H9 (cell line): ENCODE measurements around the gene ZNF423. TPM values are rescaled to one million over a fixed set of nuclear protein-coding genes. Genes with fewer than 3 reads are reported as not detected.

ENCODE experiments used
- DNase-seq: peaks from one replicate; pipeline ENCODE4 v3.0.0-alpha.2; 2017
- H2AFZ ChIP-seq: one replicate; pipeline ENCODE4 v1.6.1; 2013; ENCODE audit warnings: mild to moderate bottlenecking, low read length, control low read depth, moderate library complexity
- H2AK5ac ChIP-seq: 2 replicates; pipeline ENCODE4 v1.6.1; 2013; ENCODE audit warnings: low read length, control low read depth, mixed read lengths; ENCODE audit not compliant: insufficient read length
- H2BK120ac ChIP-seq: one replicate; pipeline ENCODE4 v1.6.1; 2013; ENCODE audit warnings: low read depth, mild to moderate bottlenecking, low read length, control low read depth, inconsistent platforms; ENCODE audit not compliant: poor library complexity, severe bottlenecking
- H2BK12ac ChIP-seq: 2 replicates; pipeline ENCODE4 v1.6.1; 2013; ENCODE audit warnings: low read length, control low read depth, mixed read lengths, low read depth; ENCODE audit not compliant: insufficient read length
- H2BK15ac ChIP-seq: 2 replicates; pipeline ENCODE4 v1.6.1; 2013; ENCODE audit warnings: low read depth, low read length, control low read depth
- H2BK20ac ChIP-seq: one replicate; pipeline ENCODE4 v1.6.1; 2013; ENCODE audit warnings: low read depth, mild to moderate bottlenecking, low read length, control low read depth, inconsistent platforms; ENCODE audit not compliant: poor library complexity, severe bottlenecking
- H2BK5ac ChIP-seq: 2 replicates; pipeline ENCODE4 v1.6.1; 2013; ENCODE audit warnings: low read length, control low read depth, mixed read lengths; ENCODE audit not compliant: insufficient read length
- H3K14ac ChIP-seq: 2 replicates; pipeline ENCODE4 v1.6.1; 2013; ENCODE audit warnings: low read length, control low read depth; ENCODE audit not compliant: insufficient read depth
- H3K18ac ChIP-seq: 2 replicates; pipeline ENCODE4 v1.6.1; 2013; ENCODE audit warnings: low read depth, mild to moderate bottlenecking, mixed read lengths, low read length, control low read depth; ENCODE audit not compliant: insufficient read length
- H3K23ac ChIP-seq: 2 replicates; pipeline ENCODE4 v1.6.1; 2013; ENCODE audit warnings: low read length, control low read depth, mixed read lengths, low read depth; ENCODE audit not compliant: insufficient read length
- H3K23me2 ChIP-seq: 2 replicates; pipeline ENCODE4 v1.6.1; 2013; ENCODE audit warnings: low read depth, mild to moderate bottlenecking, mixed read lengths, low read length, control low read depth; ENCODE audit not compliant: insufficient read length, poor library complexity, severe bottlenecking
- H3K27ac ChIP-seq: 2 replicates; pipeline ENCODE4 v1.5.1; 2013; ENCODE audit warnings: low read length, control low read depth, mixed read lengths, low read depth; ENCODE audit not compliant: insufficient read length
- H3K27me3 ChIP-seq: 2 replicates; pipeline ENCODE4 v1.6.1; 2013; ENCODE audit warnings: low read length, control low read depth, inconsistent platforms; ENCODE audit not compliant: insufficient read depth
- H3K4ac ChIP-seq: 2 replicates; pipeline ENCODE4 v1.6.1; 2013; ENCODE audit warnings: low read depth, mild to moderate bottlenecking, control low read depth, inconsistent platforms, low read length, moderate library complexity
- H3K4me1 ChIP-seq: 2 replicates; pipeline ENCODE4 v1.6.1; 2013; ENCODE audit warnings: low read length, control low read depth, inconsistent platforms; ENCODE audit not compliant: insufficient read depth
- H3K4me2 ChIP-seq: 2 replicates; pipeline ENCODE4 v1.6.1; 2013; ENCODE audit warnings: low read length, control low read depth, mixed read lengths; ENCODE audit not compliant: insufficient read length, insufficient read depth
- H3K56ac ChIP-seq: 2 replicates; pipeline ENCODE4 v1.6.1; 2013; ENCODE audit warnings: low read depth, mild to moderate bottlenecking, mixed read lengths, low read length, control low read depth; ENCODE audit not compliant: insufficient read length
- H3K79me1 ChIP-seq: 2 replicates; pipeline ENCODE4 v1.6.1; 2013; ENCODE audit warnings: low read depth, mild to moderate bottlenecking, moderate library complexity, low read length, control low read depth, inconsistent platforms; ENCODE audit not compliant: insufficient read depth, poor library complexity, severe bottlenecking
- H3K79me2 ChIP-seq: 2 replicates; pipeline ENCODE4 v1.6.1; 2013; ENCODE audit warnings: low read length, control low read depth, inconsistent platforms; ENCODE audit not compliant: insufficient read depth
- H3K9ac ChIP-seq: 2 replicates; pipeline ENCODE4 v1.6.1; 2013; ENCODE audit warnings: low read length, control low read depth, mixed read lengths; ENCODE audit not compliant: insufficient read length; ENCODE audit errors: extremely low read depth
- H3K9me3 ChIP-seq: one replicate; pipeline ENCODE4 v1.6.1; 2013; ENCODE audit warnings: low read depth, low read length, inconsistent platforms; ENCODE audit not compliant: control insufficient read depth
- H3T11ph ChIP-seq: one replicate; pipeline ENCODE4 v1.6.1; 2013; ENCODE audit warnings: mild to moderate bottlenecking, low read length, control low read depth, inconsistent platforms
- H4K20me1 ChIP-seq: one replicate; pipeline ENCODE4 v1.6.1; 2013; ENCODE audit not compliant: control insufficient read depth, insufficient read length, insufficient read depth
- H4K5ac ChIP-seq: 2 replicates; pipeline ENCODE4 v1.6.1; 2013; ENCODE audit warnings: low read depth, mild to moderate bottlenecking, mixed read lengths, low read length, control low read depth; ENCODE audit not compliant: insufficient read length
- H4K8ac ChIP-seq: replicated peaks from 2 replicates; pipeline ENCODE4 v1.6.1; 2013; ENCODE audit warnings: low read length, control low read depth, mixed read lengths, low read depth; ENCODE audit not compliant: insufficient read length
- H4K91ac ChIP-seq: 2 replicates; pipeline ENCODE4 v1.6.1; 2013; ENCODE audit warnings: low read depth, mild to moderate bottlenecking, moderate library complexity, mixed read lengths, low read length, control low read depth; ENCODE audit not compliant: insufficient read length
- H3K27ac Mint-ChIP-seq, 3 experiments: 2 replicates in 2 of 3; 3 replicates in 1 of 3; pipeline ENCODE4 v1.8.0; 2020 to 2021; ENCODE audit warnings: mixed read lengths in 3 of 3, mild to moderate bottlenecking in 1 of 3, moderate library complexity in 1 of 3
- H3K27me3 Mint-ChIP-seq: 2 replicates; pipeline ENCODE4 v1.8.0; 2021; ENCODE audit warnings: low read depth, mild to moderate bottlenecking, moderate library complexity, mixed read lengths
- H3K36me3 Mint-ChIP-seq, 3 experiments: 2 replicates in 2 of 3; 3 replicates in 1 of 3; pipeline ENCODE4 v1.8.0; 2020 to 2021; ENCODE audit warnings: low read depth in 3 of 3, mixed read lengths in 3 of 3; ENCODE audit not compliant: insufficient read depth in 1 of 3
- H3K4me1 Mint-ChIP-seq, 2 experiments: 2 replicates each; pipeline ENCODE4 v1.8.0; 2020; ENCODE audit warnings: mixed read lengths in 2 of 2
- H3K4me3 Mint-ChIP-seq, 2 experiments: 2 replicates in 1 of 2; 3 replicates in 1 of 2; pipeline ENCODE4 v1.8.0; 2020 to 2021; ENCODE audit warnings: mild to moderate bottlenecking in 2 of 2, mixed read lengths in 2 of 2, moderate library complexity in 1 of 2
- H3K9me3 Mint-ChIP-seq, 2 experiments: 2 replicates in 1 of 2; 3 replicates in 1 of 2; pipeline ENCODE4 v1.8.0; 2020; ENCODE audit warnings: mild to moderate bottlenecking in 2 of 2, mixed read lengths in 2 of 2, moderate library complexity in 1 of 2
- WGBS: extraction: QIAGEN DNeasy Blood & Tissue Kit; methylation state at CpG from one replicate; pipeline ENCODE4 v1.1.7; 2013; ENCODE audit warnings: missing lambda C conversion rate, low lambda C conversion rate, mixed read lengths; ENCODE audit not compliant: insufficient read length; ENCODE audit errors: extremely low coverage; 5-methylcytosine and 5-hydroxymethylcytosine counted together
- total RNA-seq: library from RNA; stranded (reverse); gene quantifications from 2 replicates; pipeline ENCODE4 v1.2.1, GENCODE V29; 2021
- TF ChIP-seq, protein P1 (sequence below): fragments of 200-600 bp; sonication (generic); conservative IDR thresholded peaks from 3 replicates; pipeline ENCODE4 v1.8.0; 2021; ENCODE audit warnings: antibody characterized with exemption, mild to moderate bottlenecking

Gene ZNF423
- total RNA-seq, 1 experiment from 2014 or later, result 51.5 TPM

DNA sequence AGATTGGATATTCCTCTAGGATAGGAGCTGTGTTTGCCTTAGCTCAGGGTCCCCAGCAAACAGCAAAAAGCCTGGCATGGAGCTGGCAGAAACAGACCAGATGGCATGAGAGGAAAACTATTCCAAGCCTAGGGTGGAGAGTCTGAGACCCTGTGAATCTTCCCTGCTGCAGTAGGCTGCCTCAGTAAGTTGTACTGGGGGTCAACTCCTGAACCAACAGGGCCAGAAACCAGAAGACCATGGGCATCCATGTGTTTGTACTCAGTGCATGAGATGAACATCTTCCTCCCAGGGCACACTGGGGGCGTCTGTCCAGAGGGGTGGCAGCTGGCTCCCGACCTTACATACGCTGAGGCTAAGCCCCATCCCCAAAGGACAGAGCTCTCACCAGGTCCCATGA is 267.9 kb downstream of the ZNF423 start:
- Histone ChIP-seq H3K79me1 (no peaks in the 10 kb centered on the region), H4K20me1 (no peaks in the 10 kb centered on the region), H3K9me3 (no peaks in the 10 kb centered on the region), H2AK5ac (no peak overlapping the region), H2BK12ac (no peak overlapping the region), H2BK15ac (no peak overlapping the region), H4K8ac (no peak overlapping the region), H3K27ac (no peak overlapping the region), H3K79me2 (no peaks in the 10 kb centered on the region), H3K18ac (no peak overlapping the region), H4K91ac (no peak overlapping the region), H2BK120ac (no peak overlapping the region), H4K5ac (no peak overlapping the region), H2AFZ (no peak overlapping the region), H3K23ac (no peak overlapping the region), H3K56ac (no peak overlapping the region), H3T11ph (no peak overlapping the region), H3K23me2 (no peaks in the 10 kb centered on the region), H2BK5ac (no peak overlapping the region), H2BK20ac (no peak overlapping the region), H3K4ac (no peak overlapping the region), H3K9ac (no peak overlapping the region), H3K27me3 (no peaks in the 10 kb centered on the region), H3K4me1 (peaks cover 6% of the 10 kb centered on the region; the same call in 1 of the 2 replicates), H3K14ac (no peak overlapping the region), H3K4me2 (no peak overlapping the region)
- Mint-ChIP-seq H3K27ac (no peak overlapping the region), H3K4me3 (no peak overlapping the region), H3K9me3 (no peaks in the 10 kb centered on the region; a peak in 1 of 5 replicates), H3K4me1 (peaks cover 64 to 68% of the 10 kb centered on the region in 2 experiments), H3K27me3 (no peaks in the 10 kb centered on the region), H3K36me3 (no peaks in the 10 kb centered on the region)
- TF ChIP-seq, protein P1, sequence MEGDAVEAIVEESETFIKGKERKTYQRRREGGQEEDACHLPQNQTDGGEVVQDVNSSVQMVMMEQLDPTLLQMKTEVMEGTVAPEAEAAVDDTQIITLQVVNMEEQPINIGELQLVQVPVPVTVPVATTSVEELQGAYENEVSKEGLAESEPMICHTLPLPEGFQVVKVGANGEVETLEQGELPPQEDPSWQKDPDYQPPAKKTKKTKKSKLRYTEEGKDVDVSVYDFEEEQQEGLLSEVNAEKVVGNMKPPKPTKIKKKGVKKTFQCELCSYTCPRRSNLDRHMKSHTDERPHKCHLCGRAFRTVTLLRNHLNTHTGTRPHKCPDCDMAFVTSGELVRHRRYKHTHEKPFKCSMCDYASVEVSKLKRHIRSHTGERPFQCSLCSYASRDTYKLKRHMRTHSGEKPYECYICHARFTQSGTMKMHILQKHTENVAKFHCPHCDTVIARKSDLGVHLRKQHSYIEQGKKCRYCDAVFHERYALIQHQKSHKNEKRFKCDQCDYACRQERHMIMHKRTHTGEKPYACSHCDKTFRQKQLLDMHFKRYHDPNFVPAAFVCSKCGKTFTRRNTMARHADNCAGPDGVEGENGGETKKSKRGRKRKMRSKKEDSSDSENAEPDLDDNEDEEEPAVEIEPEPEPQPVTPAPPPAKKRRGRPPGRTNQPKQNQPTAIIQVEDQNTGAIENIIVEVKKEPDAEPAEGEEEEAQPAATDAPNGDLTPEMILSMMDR, result no peak
- whole genome bisulfite sequencing, result no CpG with 5 or more reads among the region's 3 CpGs
- peak; percentile 7 for DNase-seq
